GM10266 (cell line): ENCODE data around the gene DCDC2B.

Source experiments
- DNase-seq: peaks from one replicate; pipeline ENCODE4 v3.0.0; 2012; ENCODE audit errors: extremely low spot score
- TF ChIP-seq, protein P1 (sequence below): IDR thresholded peaks from 2 replicates; pipeline ENCODE4 v1.5.1; 2012; ENCODE audit warnings: mild to moderate bottlenecking, low read depth; ENCODE audit not compliant: control insufficient read depth, insufficient read depth; ENCODE audit errors: missing control alignments

Gene DCDC2B

GRCh38 chr1:32179193-32179442 lies 29.8 kb upstream of the DCDC2B start:
- TF ChIP-seq, protein P1, sequence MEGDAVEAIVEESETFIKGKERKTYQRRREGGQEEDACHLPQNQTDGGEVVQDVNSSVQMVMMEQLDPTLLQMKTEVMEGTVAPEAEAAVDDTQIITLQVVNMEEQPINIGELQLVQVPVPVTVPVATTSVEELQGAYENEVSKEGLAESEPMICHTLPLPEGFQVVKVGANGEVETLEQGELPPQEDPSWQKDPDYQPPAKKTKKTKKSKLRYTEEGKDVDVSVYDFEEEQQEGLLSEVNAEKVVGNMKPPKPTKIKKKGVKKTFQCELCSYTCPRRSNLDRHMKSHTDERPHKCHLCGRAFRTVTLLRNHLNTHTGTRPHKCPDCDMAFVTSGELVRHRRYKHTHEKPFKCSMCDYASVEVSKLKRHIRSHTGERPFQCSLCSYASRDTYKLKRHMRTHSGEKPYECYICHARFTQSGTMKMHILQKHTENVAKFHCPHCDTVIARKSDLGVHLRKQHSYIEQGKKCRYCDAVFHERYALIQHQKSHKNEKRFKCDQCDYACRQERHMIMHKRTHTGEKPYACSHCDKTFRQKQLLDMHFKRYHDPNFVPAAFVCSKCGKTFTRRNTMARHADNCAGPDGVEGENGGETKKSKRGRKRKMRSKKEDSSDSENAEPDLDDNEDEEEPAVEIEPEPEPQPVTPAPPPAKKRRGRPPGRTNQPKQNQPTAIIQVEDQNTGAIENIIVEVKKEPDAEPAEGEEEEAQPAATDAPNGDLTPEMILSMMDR, result no peak
- no peak for DNase-seq

DNA sequence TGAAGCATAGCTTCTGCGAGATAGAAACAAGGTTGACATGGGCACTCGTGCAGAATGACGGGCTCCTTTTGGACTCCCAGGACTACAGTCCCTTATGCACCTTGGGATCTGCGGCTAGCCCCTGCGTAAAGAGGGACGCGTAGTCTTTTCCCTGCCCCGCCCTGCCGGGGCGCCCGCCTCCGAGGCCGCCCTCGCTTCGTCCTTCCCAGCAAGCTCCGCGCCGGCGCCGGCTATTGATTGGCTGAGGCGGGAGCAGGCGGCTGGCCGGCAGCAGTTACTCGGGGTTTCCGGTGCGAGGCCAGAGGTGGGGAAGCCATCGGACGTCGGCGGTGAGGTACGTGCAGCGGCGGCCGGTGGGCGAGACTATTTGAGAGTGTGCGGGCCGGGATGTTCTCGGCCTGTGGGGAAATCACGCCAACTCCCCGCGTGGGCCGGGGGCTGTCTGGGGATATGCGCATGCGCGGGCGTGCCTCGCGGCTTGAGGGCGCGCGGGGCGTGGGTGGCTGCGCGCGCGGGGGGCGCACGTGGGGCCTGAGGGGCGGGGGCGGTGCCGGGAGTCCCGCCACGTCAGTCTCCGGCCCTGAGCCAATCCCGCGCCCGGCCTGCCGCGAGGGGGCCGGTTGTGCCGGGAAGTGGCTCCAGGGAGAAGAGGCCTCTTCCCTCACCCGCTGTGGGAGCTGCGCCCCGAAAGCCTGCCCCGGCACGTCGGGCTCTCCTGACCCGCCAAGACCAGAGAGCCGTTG lies 29.3 kb upstream of the DCDC2B start, which contains the start of gene TXLNA:
Gene TXLNA (plus strand): TSS at position 233 of the 743 bp plus-strand sequence. CDS start 671 bp downstream, outside the sequence.
- TF ChIP-seq, protein P1, result no peak
- DNase-seq, result peak; percentile 97

- TF ChIP-seq, protein P1, result no peak
- peak; percentile 41 for DNase-seq
These were observed 28.5 kb upstream of the DCDC2B start for GRCh38 chr1:32180186-32181060.

DNA sequence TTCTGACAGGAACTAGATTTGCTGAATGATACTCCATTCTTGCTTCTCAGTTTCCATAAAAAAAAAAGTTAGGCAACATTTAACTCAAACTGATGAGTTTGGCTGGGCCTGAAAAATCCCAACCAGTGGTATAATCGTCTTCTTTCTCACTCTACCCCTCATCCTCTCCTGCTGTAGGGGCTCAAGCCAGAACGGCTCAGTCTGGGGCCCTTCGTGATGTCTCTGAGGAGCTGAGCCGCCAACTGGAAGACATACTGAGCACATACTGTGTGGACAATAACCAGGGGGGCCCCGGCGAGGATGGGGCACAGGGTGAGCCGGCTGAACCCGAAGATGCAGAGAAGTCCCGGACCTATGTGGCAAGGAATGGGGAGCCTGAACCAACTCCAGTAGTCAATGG lies 27.8 kb upstream of the DCDC2B start:
- no peak for DNase-seq
- TF ChIP-seq, protein P1, result no peak

- TF ChIP-seq, protein P1, result no peak
- DNase-seq, result no peak
These were observed 27.3 kb upstream of the DCDC2B start for GRCh38 chr1:32181563-32181962.

GRCh38 chr1:32182060-32182459 lies 26.8 kb upstream of the DCDC2B start:
- TF ChIP-seq, protein P1, result no peak
- no peak for DNase-seq

DNA sequence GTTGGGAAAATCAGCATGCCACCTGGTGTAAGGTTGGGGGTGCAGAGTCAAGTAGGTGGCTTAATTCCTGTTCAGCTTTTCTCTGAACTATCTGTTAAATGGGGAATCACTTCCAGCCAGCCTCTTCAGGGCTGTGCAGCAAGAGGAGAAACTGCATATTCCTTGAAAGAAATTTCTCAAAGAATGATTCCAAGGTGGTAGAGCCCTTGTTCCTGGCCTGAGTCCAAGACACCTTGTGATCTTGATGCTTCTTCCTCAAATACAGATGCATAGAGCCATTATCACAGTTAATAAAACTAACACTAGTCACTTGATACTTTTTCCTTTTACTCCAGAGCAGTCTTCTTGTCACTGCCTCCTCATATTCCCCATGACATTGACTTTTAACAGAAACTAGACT lies 24.2 kb upstream of the DCDC2B start:
- DNase-seq, result no peak
- TF ChIP-seq, protein P1, result no peak
